Endothelial cell of umbilical vein (primary cell): ENCODE results near the gene INPP5J.

Experiments
- GATA2 ChIP-seq: IDR thresholded peaks from 2 replicates; pipeline ENCODE4 v1.7.0; 2011; ENCODE audit warnings: low read depth, mild to moderate bottlenecking, moderate library complexity, mixed read lengths, low read length; ENCODE audit not compliant: insufficient read length, insufficient read depth
- TF ChIP-seq, protein P1 (sequence below), 2 donors: IDR thresholded peaks; 1 replicate in 1 of 2; 2 replicates in 1 of 2; pipeline ENCODE4 v1.5.1; 2011; ENCODE audit warnings: low read length in 2 of 2, mild to moderate bottlenecking in 2 of 2, moderate library complexity in 2 of 2, control low read depth in 1 of 2, inconsistent platforms in 1 of 2, low read depth in 1 of 2; ENCODE audit not compliant: insufficient read depth in 1 of 2; ENCODE audit errors: extremely low read depth in 1 of 2

DNA sequence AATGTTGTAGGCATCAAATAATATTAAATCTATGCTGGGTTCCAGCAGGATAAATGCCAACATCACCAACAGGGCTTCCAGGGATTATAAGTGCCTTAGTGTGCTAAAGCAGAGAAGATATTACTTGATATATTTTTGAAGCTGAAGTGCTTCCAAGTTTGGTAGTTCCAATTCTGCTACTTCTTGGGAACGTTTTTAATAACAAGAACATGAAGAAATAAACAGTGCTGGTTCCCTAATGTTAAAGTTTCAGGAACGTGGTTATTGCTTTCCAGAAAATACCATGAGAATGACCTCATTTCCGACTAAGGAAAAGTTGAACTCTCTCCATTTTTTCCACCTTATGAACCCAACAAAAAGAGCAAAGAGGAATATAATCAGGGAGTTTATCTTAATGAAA, 32.7 kb downstream of the INPP5J start:
- TF ChIP-seq, protein P1, sequence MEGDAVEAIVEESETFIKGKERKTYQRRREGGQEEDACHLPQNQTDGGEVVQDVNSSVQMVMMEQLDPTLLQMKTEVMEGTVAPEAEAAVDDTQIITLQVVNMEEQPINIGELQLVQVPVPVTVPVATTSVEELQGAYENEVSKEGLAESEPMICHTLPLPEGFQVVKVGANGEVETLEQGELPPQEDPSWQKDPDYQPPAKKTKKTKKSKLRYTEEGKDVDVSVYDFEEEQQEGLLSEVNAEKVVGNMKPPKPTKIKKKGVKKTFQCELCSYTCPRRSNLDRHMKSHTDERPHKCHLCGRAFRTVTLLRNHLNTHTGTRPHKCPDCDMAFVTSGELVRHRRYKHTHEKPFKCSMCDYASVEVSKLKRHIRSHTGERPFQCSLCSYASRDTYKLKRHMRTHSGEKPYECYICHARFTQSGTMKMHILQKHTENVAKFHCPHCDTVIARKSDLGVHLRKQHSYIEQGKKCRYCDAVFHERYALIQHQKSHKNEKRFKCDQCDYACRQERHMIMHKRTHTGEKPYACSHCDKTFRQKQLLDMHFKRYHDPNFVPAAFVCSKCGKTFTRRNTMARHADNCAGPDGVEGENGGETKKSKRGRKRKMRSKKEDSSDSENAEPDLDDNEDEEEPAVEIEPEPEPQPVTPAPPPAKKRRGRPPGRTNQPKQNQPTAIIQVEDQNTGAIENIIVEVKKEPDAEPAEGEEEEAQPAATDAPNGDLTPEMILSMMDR (IDR thresholded peaks at IDR 0.05; ENCODE audit: extremely low read depth in 1 of 2, insufficient read depth in 1 of 2, low read depth in 1 of 2, low read length in 2 of 2), result no peak
- TF ChIP-seq GATA2, result no peak
